GM06990 (cell line): Measurements from ENCODE around the gene LSS.
A peak's percentile ranks its signal among the peaks of the same experiment; 100 is the strongest.
"Not testable (repeated sequence)": the region's sequence is repeated elsewhere in the genome, so short reads cannot be mapped to it uniquely, and the experiment has no call there.

Experiments used
- DNase-seq: peaks from one replicate; pipeline ENCODE4 v3.0.0-alpha.2; 2011; ENCODE audit not compliant: insufficient read length; ENCODE audit errors: extremely low read depth
- H3K27me3 ChIP-seq: replicated peaks from 2 replicates; pipeline ENCODE4 v1.6.0; 2011; ENCODE audit warnings: low read length; ENCODE audit not compliant: control insufficient read depth, insufficient read depth
- H3K36me3 ChIP-seq: 2 replicates; pipeline ENCODE4 v1.5.1; 2011; ENCODE audit warnings: low read length; ENCODE audit not compliant: control insufficient read depth, insufficient read depth
- H3K4me3 ChIP-seq: replicated peaks from 2 replicates; pipeline ENCODE4 v1.5.1; 2011; ENCODE audit warnings: low read depth, mild to moderate bottlenecking, control low read depth, low read length
- TF ChIP-seq, protein P1 (sequence below): IDR thresholded peaks from 2 replicates; pipeline ENCODE4 v1.5.1; 2011; ENCODE audit warnings: low read length, control low read depth, mild to moderate bottlenecking, inconsistent platforms; ENCODE audit not compliant: insufficient read depth, poor library complexity, severe bottlenecking

LSS gene

DNA sequence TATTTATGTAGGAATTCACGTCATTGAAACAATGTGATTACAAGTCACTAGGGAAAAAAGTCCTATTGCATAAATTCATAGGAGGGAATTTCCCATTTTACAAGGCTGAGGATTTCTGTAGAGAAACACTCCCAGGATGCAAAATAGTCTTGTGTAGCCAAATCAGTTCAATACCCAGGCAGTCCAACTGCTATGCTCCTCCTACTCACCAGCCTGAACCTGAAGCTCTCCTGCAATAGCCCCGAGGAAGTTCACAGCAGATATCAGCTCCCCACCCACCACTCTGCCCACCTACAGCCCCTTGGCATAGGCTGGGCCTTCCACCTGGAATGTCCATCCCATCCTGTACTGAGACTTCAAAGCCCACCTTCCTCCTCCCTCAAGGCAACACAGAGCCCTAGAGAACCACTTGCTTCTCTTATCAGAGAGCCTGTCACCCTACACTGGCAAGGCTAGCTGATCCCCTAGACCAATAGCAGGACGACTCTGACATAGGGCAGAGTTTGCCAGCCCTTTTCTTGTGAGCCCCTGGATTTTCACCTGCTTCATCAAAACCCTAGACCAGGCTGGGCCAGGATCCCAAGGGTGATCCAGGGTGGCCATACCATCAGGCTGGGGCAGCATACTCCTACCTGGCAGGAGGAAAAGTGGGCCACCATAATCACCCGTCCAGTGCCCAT lies 1.5 kb downstream of the LSS start:
- peak overlapping the region; percentile 82 for H3K4me3 ChIP-seq
- TF ChIP-seq, protein P1, sequence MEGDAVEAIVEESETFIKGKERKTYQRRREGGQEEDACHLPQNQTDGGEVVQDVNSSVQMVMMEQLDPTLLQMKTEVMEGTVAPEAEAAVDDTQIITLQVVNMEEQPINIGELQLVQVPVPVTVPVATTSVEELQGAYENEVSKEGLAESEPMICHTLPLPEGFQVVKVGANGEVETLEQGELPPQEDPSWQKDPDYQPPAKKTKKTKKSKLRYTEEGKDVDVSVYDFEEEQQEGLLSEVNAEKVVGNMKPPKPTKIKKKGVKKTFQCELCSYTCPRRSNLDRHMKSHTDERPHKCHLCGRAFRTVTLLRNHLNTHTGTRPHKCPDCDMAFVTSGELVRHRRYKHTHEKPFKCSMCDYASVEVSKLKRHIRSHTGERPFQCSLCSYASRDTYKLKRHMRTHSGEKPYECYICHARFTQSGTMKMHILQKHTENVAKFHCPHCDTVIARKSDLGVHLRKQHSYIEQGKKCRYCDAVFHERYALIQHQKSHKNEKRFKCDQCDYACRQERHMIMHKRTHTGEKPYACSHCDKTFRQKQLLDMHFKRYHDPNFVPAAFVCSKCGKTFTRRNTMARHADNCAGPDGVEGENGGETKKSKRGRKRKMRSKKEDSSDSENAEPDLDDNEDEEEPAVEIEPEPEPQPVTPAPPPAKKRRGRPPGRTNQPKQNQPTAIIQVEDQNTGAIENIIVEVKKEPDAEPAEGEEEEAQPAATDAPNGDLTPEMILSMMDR: no peak
- peak; percentile 40 for DNase-seq
- H3K27me3 ChIP-seq: no peaks in the 10 kb centered on the region
- H3K36me3 ChIP-seq: peaks cover 5% of the 10 kb centered on the region

DNA sequence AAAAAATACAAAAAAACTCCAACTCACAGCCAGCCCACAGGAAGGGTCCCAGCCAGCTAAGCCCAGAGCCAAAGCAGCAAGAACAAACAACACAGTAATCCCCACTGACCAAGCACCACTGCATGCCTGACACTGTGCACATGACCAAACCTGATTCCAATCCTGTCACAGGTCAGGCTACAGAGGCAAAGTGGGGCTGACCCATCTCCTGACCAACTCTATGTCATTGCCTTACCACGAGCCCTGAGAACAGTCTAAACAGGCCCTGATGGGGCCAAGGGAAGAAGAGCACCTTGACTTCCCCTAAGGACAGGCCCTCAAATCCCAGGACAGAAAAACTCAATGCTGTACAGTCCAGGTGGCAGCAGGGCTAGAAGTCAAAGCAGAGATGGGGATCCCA lies 2.4 kb downstream of the LSS start:
- Histone ChIP-seq H3K27me3 (no peaks in the 10 kb centered on the region), H3K4me3 (peak overlapping the region; percentile 20), H3K36me3 (peaks cover 9% of the 10 kb centered on the region)
- no peak for DNase-seq
- TF ChIP-seq, protein P1: no peak

GRCh38 chr21:46223661-46224060 lies 4.9 kb downstream of the LSS start:
- peaks cover 16% of the 10 kb centered on the region for H3K36me3 ChIP-seq
- H3K27me3 ChIP-seq, H3K4me3 ChIP-seq, DNase-seq: not testable (repeated sequence)

- TF ChIP-seq, protein P1: no peak
These were observed 5.4 kb downstream of the LSS start for GRCh38 chr21:46223217-46223616.

GRCh38 chr21:46222436-46223116 lies 6.0 kb downstream of the LSS start:
- H3K27me3 ChIP-seq: no peaks in the 10 kb centered on the region
- DNase-seq: no peak
- H3K36me3 ChIP-seq: peaks cover 16% of the 10 kb centered on the region
- no peak overlapping the region for H3K4me3 ChIP-seq
- TF ChIP-seq, protein P1: no peak

More at GRCh38 chr21:46223217-46223616, 5.4 kb downstream of the LSS start:
- Histone ChIP-seq H3K4me3 (no peak overlapping the region), H3K36me3 (peaks cover 16% of the 10 kb centered on the region), H3K27me3 (no peaks in the 10 kb centered on the region)
- DNase-seq: no peak

GRCh38 chr21:46221664-46222435 lies 6.7 kb downstream of the LSS start:
- no peaks in the 10 kb centered on the region for H3K27me3 ChIP-seq
- no peak for DNase-seq
- TF ChIP-seq, protein P1: no peak
- peaks cover 16% of the 10 kb centered on the region for H3K36me3 ChIP-seq
- H3K4me3 ChIP-seq: no peak overlapping the region
